K562 (cell line): ENCODE data around the gene OR6K2. TPM values are rescaled to one million over a fixed set of nuclear protein-coding genes. Genes with fewer than 3 reads are reported as not detected.

Experiments used
- ATF7 ChIP-seq: fragments of 450-650 bp; IDR thresholded peaks from 2 replicates; pipeline ENCODE4 v1.7.1; 2014; ENCODE audit warnings: mild to moderate bottlenecking, moderate library complexity
- CEBPB ChIP-seq: fragments of 450-650 bp; IDR thresholded peaks from 2 replicates; pipeline ENCODE4 v1.6.1; 2016; ENCODE audit warnings: missing genetic modification characterization, missing compliant biosample characterization
- CXXC5 ChIP-seq: fragments of 250-450 bp; sonication (Bioruptor Pico); IDR thresholded peaks from 2 replicates; pipeline ENCODE4 v1.8.0; 2022; ENCODE audit warnings: inconsistent platforms, mild to moderate bottlenecking, moderate library complexity
- HNRNPL ChIP-seq: fragments of 200-400 bp; formaldehyde crosslinking; IDR thresholded peaks from 2 replicates; pipeline ENCODE4 v1.6.1; 2017; ENCODE audit warnings: low read depth, mild to moderate bottlenecking, low read length
- IRF2 ChIP-seq: sonication (generic); formaldehyde crosslinking; IDR thresholded peaks from 2 replicates; pipeline ENCODE4 v1.8.1; 2022; ENCODE audit warnings: mild to moderate bottlenecking, missing genetic modification reagents
- LCOR ChIP-seq: sonication (generic); formaldehyde crosslinking; IDR thresholded peaks from 2 replicates; pipeline ENCODE4 v1.8.0; 2022; ENCODE audit warnings: mild to moderate bottlenecking, missing genetic modification reagents
- LEF1 ChIP-seq: fragments of 450-650 bp; IDR thresholded peaks from 2 replicates; pipeline ENCODE4 v1.6.1; 2016; ENCODE audit warnings: mild to moderate bottlenecking
- NCOA2 ChIP-seq, 2 experiments: fragments of 450-650 bp; IDR thresholded peaks; 2 replicates each; pipeline ENCODE4 v1.6.1; 2018; ENCODE audit warnings: mild to moderate bottlenecking in 2 of 2, moderate library complexity in 1 of 2; ENCODE audit not compliant: partially characterized antibody in 2 of 2
- POLR2AphosphoS5 ChIP-seq: IDR thresholded peaks from 2 replicates; pipeline ENCODE4 v1.6.1; 2011; ENCODE audit warnings: mild to moderate bottlenecking, low read depth, low read length, moderate library complexity; ENCODE audit not compliant: control insufficient read depth, insufficient read depth
- POLR3A ChIP-seq: IDR thresholded peaks from 2 replicates; pipeline ENCODE4 v1.6.1; 2011; ENCODE audit warnings: borderline replicate concordance, mild to moderate bottlenecking, moderate library complexity; ENCODE audit not compliant: insufficient read length, insufficient read depth; ENCODE audit errors: extremely low read depth
- PURB ChIP-seq: sonication (generic); formaldehyde crosslinking; IDR thresholded peaks from 2 replicates; pipeline ENCODE4 v1.9.0; 2021; ENCODE audit warnings: low read depth, mild to moderate bottlenecking, missing genetic modification reagents
- SMARCE1 ChIP-seq: fragments of 450-650 bp; IDR thresholded peaks from 2 replicates; pipeline ENCODE4 v1.7.1; 2016; ENCODE audit warnings: mild to moderate bottlenecking
- TCF7 ChIP-seq: sonication (generic); IDR thresholded peaks from 2 replicates; pipeline ENCODE4 v1.6.1; 2016; ENCODE audit warnings: antibody characterized with exemption, borderline replicate concordance
- XRCC5 ChIP-seq: fragments of 200-400 bp; formaldehyde crosslinking; IDR thresholded peaks from 2 replicates; pipeline ENCODE4 v1.6.1; 2017; ENCODE audit warnings: low read depth, mild to moderate bottlenecking, low read length
- ZNF57 ChIP-seq: fragments of 450-650 bp; formaldehyde crosslinking; IDR thresholded peaks from 2 replicates; pipeline ENCODE4 v1.4.0; 2020; ENCODE audit warnings: mild to moderate bottlenecking, moderate library complexity
- polyA plus RNA-seq, 8 experiments: library from polyadenylated mRNA; depleted of rRNA in 4 of 8; stranded (reverse) in 5 of 8; unstranded in 3 of 8; fragments of >200 nt; fragmentation: Nextera tagmentation in 2 of 8; fragmentation: Illumina TruSeq in 1 of 8; extraction: Ambion mirVana in 2 of 8; extraction: Trizol in 1 of 8; gene quantifications; 2 replicates each; pipeline versions ENCODE4 v1.2.1 to v1.2.3, GENCODE V29; 2011 to 2014; ENCODE audit warnings: inconsistent platforms in 1 of 8, missing spikeins in 1 of 8
- total RNA-seq, 7 experiments: library from RNA; depleted of rRNA in 6 of 7; stranded (reverse); fragments of >200 nt in 6 of 7; fragmentation: Illumina TruSeq in 2 of 7; extraction: Trizol in 2 of 7; gene quantifications; 2 replicates each; pipeline versions ENCODE4 v1.2.1 to v1.2.3, GENCODE V29; 2011 to 2021; ENCODE audit warnings: low replicate concordance in 1 of 7
- TF ChIP-seq, protein P1 (sequence below): fragments of 250-450 bp; sonication (Bioruptor Pico); IDR thresholded peaks from 2 replicates; pipeline ENCODE4 v1.9.0; 2021; ENCODE audit warnings: mild to moderate bottlenecking
- TF ChIP-seq, protein P2 (sequence below): fragments of 450-650 bp; IDR thresholded peaks from 2 replicates; pipeline ENCODE4 v1.6.1; 2016
- TF ChIP-seq, protein P3 (sequence below): fragments of 250-450 bp; sonication (Bioruptor Pico); IDR thresholded peaks from 2 replicates; pipeline ENCODE4 v1.8.0; 2021; ENCODE audit warnings: moderate library complexity, mild to moderate bottlenecking, inconsistent platforms
- TF ChIP-seq, protein P4 (sequence below): fragments of 250-450 bp; sonication (Bioruptor Pico); IDR thresholded peaks from 2 replicates; pipeline ENCODE4 v1.5.0; 2021
- TF ChIP-seq, protein P5 (sequence below): fragments of 450-650 bp; IDR thresholded peaks from 2 replicates; pipeline ENCODE4 v1.7.1; 2018; ENCODE audit warnings: mild to moderate bottlenecking, low read depth; ENCODE audit not compliant: partially characterized antibody
- TF ChIP-seq, protein P6 (sequence below), 2 experiments: fragments of 450-650 bp in 1 of 2; sonication (generic) in 1 of 2; formaldehyde crosslinking; conservative IDR thresholded peaks; 2 replicates each; pipeline versions ENCODE4 v1.4.0 to v1.8.1; 2020 to 2022; ENCODE audit warnings: mild to moderate bottlenecking in 1 of 2, missing genetic modification reagents in 1 of 2

Gene OR6K2
- total and polyA plus RNA-seq, 9 of the 15 experiments (the other 6 are each of a cell fraction or from before 2014, with no cell fraction given), result not detected

DNA sequence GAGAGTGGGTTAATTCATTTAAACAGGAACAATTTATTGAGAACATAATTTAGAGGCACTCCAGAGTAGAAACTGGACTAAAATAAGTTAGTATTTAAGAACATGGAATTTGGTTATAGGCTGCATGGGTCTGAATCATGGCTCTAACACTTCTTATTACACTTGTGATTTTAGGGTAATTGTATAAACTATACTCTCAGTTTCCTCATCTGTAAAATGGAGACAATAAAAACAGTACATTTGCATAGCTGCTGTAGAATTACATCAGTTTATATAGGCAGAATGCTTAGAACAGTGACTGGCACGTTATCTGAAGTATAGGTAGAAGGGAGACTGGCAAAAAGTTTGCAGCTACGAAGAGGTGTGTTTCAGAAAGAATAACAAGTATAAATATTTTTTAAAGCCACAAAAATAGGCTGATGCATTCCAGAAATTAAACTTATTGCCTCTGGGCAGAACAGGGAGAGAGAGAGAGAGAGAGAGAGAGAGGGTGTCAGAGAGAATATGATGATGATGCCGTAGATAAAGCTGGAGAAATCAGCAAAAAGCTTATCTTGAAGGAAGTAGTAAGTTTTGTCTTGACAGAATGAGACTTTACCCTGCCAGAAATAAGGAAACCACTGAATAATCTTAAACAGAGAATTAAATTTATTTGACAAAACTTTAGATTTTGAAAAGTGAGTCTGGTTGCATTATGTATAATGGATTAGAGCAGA is 28.2 kb upstream of the OR6K2 start (continued):
- TF ChIP-seq, protein P1, sequence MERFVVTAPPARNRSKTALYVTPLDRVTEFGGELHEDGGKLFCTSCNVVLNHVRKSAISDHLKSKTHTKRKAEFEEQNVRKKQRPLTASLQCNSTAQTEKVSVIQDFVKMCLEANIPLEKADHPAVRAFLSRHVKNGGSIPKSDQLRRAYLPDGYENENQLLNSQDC (CRISPR knock-in tag), result no peak
- TF ChIP-seq SMARCE1, result peak; percentile 69; the same call in 1 of the 2 replicates
- no peak for TF ChIP-seq IRF2 (CRISPR knock-in tag)
- no peak for TF ChIP-seq POLR3A
- no peak for TF ChIP-seq POLR2AphosphoS5
- TF ChIP-seq PURB (CRISPR knock-in tag), result no peak
- no peak for TF ChIP-seq XRCC5
- TF ChIP-seq, protein P2, sequence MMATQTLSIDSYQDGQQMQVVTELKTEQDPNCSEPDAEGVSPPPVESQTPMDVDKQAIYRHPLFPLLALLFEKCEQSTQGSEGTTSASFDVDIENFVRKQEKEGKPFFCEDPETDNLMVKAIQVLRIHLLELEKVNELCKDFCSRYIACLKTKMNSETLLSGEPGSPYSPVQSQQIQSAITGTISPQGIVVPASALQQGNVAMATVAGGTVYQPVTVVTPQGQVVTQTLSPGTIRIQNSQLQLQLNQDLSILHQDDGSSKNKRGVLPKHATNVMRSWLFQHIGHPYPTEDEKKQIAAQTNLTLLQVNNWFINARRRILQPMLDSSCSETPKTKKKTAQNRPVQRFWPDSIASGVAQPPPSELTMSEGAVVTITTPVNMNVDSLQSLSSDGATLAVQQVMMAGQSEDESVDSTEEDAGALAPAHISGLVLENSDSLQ, result peak; percentile 38; the same call in 1 of the 2 replicates
- TF ChIP-seq ZNF57, result no peak
- TF ChIP-seq, protein P3, sequence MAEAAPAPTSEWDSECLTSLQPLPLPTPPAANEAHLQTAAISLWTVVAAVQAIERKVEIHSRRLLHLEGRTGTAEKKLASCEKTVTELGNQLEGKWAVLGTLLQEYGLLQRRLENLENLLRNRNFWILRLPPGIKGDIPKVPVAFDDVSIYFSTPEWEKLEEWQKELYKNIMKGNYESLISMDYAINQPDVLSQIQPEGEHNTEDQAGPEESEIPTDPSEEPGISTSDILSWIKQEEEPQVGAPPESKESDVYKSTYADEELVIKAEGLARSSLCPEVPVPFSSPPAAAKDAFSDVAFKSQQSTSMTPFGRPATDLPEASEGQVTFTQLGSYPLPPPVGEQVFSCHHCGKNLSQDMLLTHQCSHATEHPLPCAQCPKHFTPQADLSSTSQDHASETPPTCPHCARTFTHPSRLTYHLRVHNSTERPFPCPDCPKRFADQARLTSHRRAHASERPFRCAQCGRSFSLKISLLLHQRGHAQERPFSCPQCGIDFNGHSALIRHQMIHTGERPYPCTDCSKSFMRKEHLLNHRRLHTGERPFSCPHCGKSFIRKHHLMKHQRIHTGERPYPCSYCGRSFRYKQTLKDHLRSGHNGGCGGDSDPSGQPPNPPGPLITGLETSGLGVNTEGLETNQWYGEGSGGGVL (CRISPR knock-in tag), result no peak
- TF ChIP-seq LEF1, result peak; percentile 32; the same call in 1 of the 2 replicates
- no peak for TF ChIP-seq TCF7
- TF ChIP-seq, protein P4, sequence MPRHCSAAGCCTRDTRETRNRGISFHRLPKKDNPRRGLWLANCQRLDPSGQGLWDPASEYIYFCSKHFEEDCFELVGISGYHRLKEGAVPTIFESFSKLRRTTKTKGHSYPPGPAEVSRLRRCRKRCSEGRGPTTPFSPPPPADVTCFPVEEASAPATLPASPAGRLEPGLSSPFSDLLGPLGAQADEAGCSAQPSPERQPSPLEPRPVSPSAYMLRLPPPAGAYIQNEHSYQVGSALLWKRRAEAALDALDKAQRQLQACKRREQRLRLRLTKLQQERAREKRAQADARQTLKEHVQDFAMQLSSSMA (CRISPR knock-in tag), result no peak
- TF ChIP-seq, protein P5, sequence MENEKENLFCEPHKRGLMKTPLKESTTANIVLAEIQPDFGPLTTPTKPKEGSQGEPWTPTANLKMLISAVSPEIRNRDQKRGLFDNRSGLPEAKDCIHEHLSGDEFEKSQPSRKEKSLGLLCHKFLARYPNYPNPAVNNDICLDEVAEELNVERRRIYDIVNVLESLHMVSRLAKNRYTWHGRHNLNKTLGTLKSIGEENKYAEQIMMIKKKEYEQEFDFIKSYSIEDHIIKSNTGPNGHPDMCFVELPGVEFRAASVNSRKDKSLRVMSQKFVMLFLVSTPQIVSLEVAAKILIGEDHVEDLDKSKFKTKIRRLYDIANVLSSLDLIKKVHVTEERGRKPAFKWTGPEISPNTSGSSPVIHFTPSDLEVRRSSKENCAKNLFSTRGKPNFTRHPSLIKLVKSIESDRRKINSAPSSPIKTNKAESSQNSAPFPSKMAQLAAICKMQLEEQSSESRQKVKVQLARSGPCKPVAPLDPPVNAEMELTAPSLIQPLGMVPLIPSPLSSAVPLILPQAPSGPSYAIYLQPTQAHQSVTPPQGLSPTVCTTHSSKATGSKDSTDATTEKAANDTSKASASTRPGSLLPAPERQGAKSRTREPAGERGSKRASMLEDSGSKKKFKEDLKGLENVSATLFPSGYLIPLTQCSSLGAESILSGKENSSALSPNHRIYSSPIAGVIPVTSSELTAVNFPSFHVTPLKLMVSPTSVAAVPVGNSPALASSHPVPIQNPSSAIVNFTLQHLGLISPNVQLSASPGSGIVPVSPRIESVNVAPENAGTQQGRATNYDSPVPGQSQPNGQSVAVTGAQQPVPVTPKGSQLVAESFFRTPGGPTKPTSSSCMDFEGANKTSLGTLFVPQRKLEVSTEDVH, result no peak
- TF ChIP-seq NCOA2 (IDR thresholded peaks at IDR 0.05; ENCODE audit: partially characterized antibody in 2 of 2), result no peak
- TF ChIP-seq CXXC5 (CRISPR knock-in tag), result peak; percentile 33; the same call in 1 of the 2 replicates
- TF ChIP-seq, protein P6, sequence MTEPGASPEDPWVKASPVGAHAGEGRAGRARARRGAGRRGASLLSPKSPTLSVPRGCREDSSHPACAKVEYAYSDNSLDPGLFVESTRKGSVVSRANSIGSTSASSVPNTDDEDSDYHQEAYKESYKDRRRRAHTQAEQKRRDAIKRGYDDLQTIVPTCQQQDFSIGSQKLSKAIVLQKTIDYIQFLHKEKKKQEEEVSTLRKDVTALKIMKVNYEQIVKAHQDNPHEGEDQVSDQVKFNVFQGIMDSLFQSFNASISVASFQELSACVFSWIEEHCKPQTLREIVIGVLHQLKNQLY (CRISPR knock-in tag; conservative IDR thresholded peaks at IDR 0.05), result no peak
- TF ChIP-seq LCOR (CRISPR knock-in tag), result no peak
- TF ChIP-seq HNRNPL, result no peak
- TF ChIP-seq CEBPB (tag), result no peak
- TF ChIP-seq ATF7, result peak; percentile 21; the same call in 1 of the 2 replicates
